SH-SY5Y (cell line): ENCODE measurements around the gene DYRK3.

Source experiments
- GATA2 ChIP-seq: IDR thresholded peaks from 2 replicates; pipeline ENCODE4 v1.6.1; 2011; ENCODE audit warnings: mild to moderate bottlenecking, low read depth, low read length
- GATA3 ChIP-seq: IDR thresholded peaks from 2 replicates; pipeline ENCODE4 v1.6.1; 2011; ENCODE audit warnings: low read depth, mild to moderate bottlenecking, low read length, moderate library complexity

DNA sequence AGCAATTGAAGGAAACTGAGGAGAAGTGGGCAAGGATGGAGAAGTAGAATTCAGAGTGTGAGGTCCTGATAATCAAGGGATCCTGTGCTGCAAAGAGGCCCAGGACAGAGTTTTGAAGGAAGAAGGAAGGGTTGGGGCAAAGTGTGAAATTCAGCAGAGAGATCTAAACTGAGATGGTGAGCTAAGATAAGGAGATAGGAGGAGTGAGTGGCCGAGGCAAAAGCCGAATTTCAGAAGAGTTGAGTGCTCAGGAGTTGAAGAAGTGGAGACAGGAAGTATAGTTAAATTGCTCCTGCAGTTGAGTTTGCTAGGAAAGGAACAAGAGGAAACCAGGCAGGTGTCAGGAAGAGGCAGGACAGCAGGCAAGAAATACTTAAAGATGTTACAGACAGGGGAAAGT lies 33.0 kb downstream of the DYRK3 start:
- TF ChIP-seq GATA2, result peak; percentile 53
- TF ChIP-seq GATA3, result no peak
